Vagina (tissue), 2 donors: ENCODE measurements around the gene CNTNAP4.

Experiments
- CTCF ChIP-seq, 3 experiments: fragments of 450-650 bp in 2 of 3; fragments of 200-600 bp in 1 of 3; sonication (generic) in 1 of 3; IDR thresholded peaks; one replicate each; pipeline ENCODE4 v1.5.1; 2017 to 2019; ENCODE audit warnings: antibody characterized with exemption in 3 of 3, mild to moderate bottlenecking in 2 of 3, moderate library complexity in 2 of 3
- POLR2A ChIP-seq, 2 donors: fragments of 450-650 bp; IDR thresholded peaks; one replicate each; pipeline ENCODE4 v1.6.1; 2017; ENCODE audit warnings: antibody characterized with exemption in 2 of 2, mild to moderate bottlenecking in 2 of 2, moderate library complexity in 2 of 2
- POLR2AphosphoS5 ChIP-seq, 2 donors: sonication (generic); formaldehyde crosslinking; IDR thresholded peaks; one replicate each; pipeline ENCODE4 v1.9.0; 2017; ENCODE audit warnings: antibody characterized with exemption in 2 of 2, mild to moderate bottlenecking in 2 of 2, low read depth in 1 of 2; ENCODE audit not compliant: insufficient read depth in 1 of 2

- TF ChIP-seq CTCF (IDR thresholded peaks at IDR 0.05) = no peak
- TF ChIP-seq POLR2AphosphoS5 (IDR thresholded peaks at IDR 0.05; ENCODE audit: insufficient read depth in 1 of 2, low read depth in 1 of 2) = no peak
- TF ChIP-seq POLR2A (IDR thresholded peaks at IDR 0.05) = no peak
Observed at GRCh38 chr16:76278980-76279379, 1.8 kb downstream of the CNTNAP4 start.
